C4-2B (cell line): ENCODE data around the gene CACNA1G.

Experiments used
- CTCF ChIP-seq: fragments of 450-650 bp; conservative IDR thresholded peaks from 2 replicates; pipeline ENCODE4 v1.5.1; 2017; ENCODE audit warnings: mild to moderate bottlenecking
- ZFX ChIP-seq: fragments of 450-650 bp; IDR thresholded peaks from 2 replicates; pipeline ENCODE4 v1.6.1; 2017

DNA sequence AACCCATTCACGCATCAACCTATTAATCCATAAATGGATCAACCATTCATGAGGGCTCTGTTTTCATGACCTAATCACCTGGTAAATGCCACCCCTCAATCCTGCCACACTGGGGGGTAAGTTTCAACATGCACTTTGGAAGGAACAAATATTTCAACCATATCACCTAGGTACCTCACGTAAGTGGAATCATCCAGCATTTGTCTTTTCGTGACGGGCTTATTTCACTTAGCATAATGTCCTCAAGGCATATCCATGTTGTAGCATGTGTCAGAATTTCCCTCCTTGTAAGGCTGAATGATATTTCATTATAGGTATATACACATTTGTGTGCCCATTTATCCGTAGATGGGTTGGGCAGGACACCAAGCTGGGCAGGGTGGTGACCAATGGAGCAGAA, 111.6 kb downstream of the CACNA1G start:
- no peak for TF ChIP-seq CTCF
- no peak for TF ChIP-seq ZFX
